Erythroblast (primary cell): ENCODE data around the gene SHISA8.

Experiments used
- GATA1 ChIP-seq: IDR thresholded peaks from 2 replicates; pipeline ENCODE4 v1.6.1; 2011; ENCODE audit warnings: low read depth, mild to moderate bottlenecking, control low read depth, low read length, moderate library complexity
- POLR2A ChIP-seq: IDR thresholded peaks from 2 replicates; pipeline ENCODE4 v1.6.1; 2011; ENCODE audit warnings: mild to moderate bottlenecking, low read length

DNA sequence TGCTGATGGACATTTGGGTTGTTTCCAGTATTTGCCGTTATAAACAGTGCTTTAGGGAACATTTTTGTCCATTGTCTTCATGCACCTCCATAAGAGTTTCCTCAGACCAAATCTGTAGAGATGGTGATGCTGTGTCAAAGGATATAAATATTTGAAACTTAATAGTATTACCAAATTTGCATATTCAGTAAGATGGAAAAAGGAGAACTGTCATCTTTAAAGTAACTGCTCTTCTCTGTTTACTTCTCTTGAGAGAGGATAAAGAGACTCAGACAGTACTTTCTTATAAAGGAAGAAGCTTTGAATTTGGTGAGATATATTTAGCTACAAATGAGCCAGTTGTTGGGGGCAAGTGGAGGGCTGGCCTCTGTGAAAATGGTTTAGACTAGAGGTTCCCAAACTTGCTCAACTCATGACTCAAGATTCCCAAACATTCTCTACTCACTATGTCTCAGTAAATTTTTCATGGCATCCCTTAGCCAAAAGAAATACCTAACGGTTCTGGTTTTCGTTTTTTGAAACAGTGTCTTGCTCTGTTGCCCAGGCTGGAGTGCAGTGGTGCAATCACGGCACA, 26.2 kb downstream of the SHISA8 start:
- TF ChIP-seq POLR2A (no peak), GATA1 (no peak)
